A549 treated with CpdA at 1 μM for 4 hours (cell line): ENCODE results near the gene SNRK. TPM values are rescaled to one million over a fixed set of nuclear protein-coding genes. Genes with fewer than 3 reads are reported as not detected.

Source experiments
- total RNA-seq: library from RNA; stranded (reverse); fragments of 200-300 nt; extraction: Qiagen RNA extraction; gene quantifications from 5 replicates; pipeline ENCODE4 v1.2.3, GENCODE V29; 2022; ENCODE audit warnings: low read depth

Gene SNRK
- 3.4 to 5.4 TPM (median 4.1 TPM) in 5 replicates for total RNA-seq

GRCh38 chr3:43286115-43286840, at the start of gene SNRK:
Gene SNRK, plus strand, starts transcription at chr3:43286540. Its CDS starts 16,664 bp downstream, at chr3:43303204.

Other genes starting within 250 kb of the SNRK start
- gene POMGNT2, start 180.5 kb upstream of the SNRK start, total RNA-seq = 5.2 to 9.8 TPM (median 8.6 TPM) in 5 replicates